ENCODE results near the gene PACS2.
"Not testable (repeated sequence)": the region's sequence is repeated elsewhere in the genome, so short reads cannot be mapped to it uniquely, and the experiment has no call there.

GRCh38 chr14:105361412-105361811, 46.9 kb downstream of the PACS2 start:
- not testable (repeated sequence) for TF ChIP-seq CTCF, EZH2 (IDR thresholded peaks at IDR 0.05)
